Measurements from ENCODE around the gene ISOC1.

The ISOC1 gene

DNA sequence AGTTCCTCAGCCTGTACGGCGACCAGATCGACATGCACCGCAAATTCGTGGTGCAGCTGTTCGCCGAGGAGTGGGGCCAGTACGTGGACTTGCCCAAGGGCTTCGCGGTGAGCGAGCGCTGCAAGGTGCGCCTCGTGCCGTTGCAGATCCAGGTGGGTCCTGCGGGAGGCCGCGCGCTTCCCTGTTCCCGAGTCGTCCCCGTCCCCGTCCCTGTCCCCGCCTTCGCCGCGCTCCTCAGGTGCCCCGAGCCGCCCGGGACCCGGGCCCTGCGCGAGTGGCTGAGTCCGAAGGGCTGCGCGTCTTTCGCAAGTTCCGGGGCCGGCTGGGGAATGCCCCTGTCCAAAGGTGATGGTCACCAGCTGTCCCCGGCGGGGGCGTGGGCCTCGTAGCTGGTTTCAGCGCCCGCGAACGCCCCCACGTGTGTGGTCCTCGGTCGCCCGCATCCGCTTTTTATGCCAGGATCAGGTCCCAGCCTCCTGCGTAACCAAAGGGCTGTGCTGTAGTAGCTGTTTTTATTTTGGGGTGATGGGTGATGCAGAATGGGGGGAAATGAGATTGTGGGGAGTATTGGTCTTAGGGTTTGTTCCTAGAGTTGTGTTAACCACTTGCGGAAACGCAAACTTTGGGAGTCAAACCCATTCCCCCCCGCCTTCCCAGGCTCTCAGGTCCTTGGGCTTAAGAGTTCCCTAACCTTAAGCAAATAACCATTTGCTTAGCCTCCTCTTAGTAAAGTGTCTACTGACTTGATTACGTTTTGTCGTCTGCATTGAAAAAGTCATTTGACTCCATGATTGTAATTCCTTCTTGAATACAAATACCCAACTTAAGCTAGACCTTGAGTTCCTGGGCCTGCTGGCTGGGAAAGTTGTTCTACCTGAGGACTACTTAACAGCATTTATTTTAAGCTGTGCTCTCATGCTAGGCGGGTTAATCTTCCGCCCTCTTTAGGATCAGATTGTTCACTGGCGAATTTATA, 663 bp downstream of the ISOC1 start:
- DNase-seq (ENCODE audit: low read depth), result no peak

GRCh38 chr5:129096382-129096991, 1.9 kb downstream of the ISOC1 start:
- DNase-seq (ENCODE audit: low read depth), result no peak

DNA sequence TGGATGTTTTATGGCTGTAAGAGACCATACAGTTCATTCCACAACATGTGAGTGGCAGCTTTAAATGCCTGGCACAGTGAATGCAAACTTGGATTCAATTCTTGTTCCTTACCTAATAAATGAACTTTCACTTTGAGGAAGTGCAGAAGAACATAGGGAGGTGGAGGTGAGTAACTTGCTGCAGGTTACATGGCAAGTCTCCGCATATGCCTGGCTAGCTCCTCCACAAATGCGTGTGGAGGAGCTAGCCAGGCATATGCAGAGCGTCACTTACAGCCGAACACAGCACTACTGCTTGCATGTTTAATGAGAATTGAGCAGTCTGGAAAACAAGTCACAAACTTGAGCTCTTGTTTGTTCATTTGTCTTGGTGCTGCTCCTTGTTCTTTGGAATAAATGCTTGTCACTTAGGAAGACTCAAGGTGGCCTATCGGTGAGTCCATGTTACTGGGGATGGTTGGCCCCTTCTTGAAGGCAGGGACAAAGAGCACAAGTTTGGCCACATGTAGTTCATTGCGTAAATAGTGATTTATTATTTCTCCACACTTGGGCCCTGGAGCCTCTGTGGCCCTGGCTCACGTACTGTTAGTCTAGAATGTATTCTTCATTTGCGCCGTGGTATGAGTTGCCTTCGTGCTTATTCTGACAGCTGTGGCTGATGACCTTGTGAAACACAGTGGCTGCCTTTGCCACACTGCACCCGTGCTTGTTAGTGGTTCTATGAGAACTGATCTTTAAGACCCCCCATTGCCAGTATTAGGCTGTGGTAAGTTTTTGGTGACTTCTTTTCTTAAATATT, 3.1 kb downstream of the ISOC1 start:
- DNase-seq (ENCODE audit: low read depth), result no peak

DNA sequence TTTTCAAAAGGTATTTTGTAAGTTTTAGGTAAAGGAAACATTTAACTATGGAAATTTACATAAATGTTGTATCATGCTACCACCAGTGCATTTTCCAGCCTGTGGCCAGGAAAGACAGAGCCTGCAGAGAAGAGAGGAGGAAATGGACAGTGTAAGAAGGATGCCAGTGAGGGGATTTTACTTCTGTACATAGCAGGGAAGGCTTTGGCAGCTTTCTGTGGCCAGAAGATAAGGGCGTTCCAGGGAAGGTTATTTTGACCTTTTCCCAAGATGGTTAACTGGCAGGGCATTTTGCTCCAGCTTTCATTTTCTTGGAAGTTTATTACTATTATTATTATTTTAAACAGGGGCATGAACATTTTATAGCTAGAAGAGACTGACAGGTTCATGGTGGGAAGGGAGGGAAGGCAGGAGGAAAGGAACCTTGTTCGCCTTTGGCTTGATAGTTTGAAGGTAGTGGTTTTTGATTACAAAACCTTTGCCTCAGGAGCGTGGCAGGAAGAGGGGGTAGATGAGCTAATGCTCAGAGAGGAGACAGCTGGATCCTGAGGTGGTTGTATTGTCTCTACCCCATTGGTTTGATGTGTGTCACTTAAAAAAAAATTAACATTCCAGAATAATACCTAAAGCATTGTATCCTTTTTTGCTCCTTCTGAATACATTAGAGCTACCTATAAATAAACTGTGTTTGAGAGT, 4.1 kb downstream of the ISOC1 start:
- DNase-seq (ENCODE audit: low read depth), result no peak

- no peak for DNase-seq (ENCODE audit: low read depth)
Measured at GRCh38 chr5:129099184-129099569, 4.6 kb downstream of the ISOC1 start.

GRCh38 chr5:129101794-129102193, 7.2 kb downstream of the ISOC1 start:
- DNase-seq (ENCODE audit: low read depth), result no peak

DNA sequence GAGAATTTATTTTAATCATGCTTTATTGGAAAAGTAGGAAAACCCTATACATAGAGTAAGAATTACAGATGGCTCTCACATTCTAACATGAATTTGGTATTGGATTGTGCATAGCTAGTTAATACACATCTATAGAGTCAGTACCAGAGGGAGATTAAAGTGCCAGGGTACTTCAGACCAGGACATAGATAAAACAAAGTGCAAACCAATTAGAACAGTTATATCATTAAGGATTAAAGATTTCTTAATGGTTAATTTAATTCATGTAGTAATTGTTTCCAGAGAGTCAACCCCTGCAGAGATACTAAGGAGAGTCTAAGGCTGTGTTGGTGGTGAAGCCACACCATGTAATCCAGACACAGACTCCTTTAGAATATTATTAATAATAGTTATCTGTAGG, 8.8 kb downstream of the ISOC1 start:
- DNase-seq (ENCODE audit: low read depth), result no peak

DNA sequence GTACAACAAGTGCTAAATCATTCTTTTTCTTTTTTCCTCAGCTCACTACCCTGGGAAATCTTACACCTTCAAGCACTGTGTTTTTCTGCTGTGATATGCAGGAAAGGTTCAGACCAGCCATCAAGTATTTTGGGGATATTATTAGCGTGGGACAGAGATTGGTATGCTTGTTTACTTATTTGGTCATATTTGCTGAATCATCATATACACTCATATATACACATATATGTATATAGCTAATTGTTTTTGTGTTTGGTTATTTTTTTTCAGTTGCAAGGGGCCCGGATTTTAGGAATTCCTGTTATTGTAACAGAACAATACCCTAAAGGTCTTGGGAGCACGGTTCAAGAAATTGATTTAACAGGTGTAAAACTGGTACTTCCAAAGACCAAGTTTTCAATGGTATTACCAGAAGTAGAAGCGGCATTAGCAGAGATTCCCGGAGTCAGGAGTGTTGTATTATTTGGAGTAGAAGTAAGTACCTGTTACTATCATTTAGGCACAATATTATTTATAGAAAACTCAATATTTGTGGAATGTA, 10.4 kb downstream of the ISOC1 start:
- DNase-seq (ENCODE audit: low read depth), result no peak

DNA sequence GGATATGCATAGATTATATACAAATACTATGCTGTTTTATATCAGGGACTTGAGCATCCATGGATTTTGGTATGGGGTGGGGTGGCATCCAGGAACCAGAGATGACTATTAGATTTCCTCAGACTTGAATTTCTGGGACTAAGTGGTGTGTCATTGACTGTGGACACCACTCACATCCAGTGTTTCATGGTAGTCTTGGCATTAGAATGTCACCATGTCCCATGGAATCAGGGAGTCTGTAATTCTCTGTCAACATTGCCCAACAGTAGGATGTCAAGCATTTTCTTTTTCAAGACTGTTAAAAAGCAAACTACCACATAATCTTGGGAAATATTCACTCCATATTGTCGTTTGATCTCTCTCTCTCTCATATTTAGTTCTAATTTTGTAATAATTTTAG, 13.1 kb downstream of the ISOC1 start:
- DNase-seq (ENCODE audit: low read depth), result no peak

DNA sequence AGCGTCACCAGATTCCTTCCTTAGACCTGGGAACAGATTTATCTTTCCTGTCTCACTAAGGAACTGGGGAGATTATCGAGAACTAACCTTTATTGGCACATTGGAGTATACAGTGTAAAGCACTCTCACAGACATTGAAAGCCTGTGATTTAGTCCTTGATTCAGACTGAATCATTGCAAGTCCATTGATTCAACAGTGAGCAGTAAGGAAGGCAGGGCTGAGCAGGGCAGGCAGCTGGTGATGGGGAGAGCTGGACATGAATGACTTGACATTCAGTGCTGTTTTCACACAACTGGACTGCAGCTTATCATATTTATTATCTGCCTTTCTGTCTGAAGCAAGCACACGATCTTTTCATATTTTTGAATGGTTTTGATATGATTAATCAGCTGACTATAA, 16.2 kb downstream of the ISOC1 start:
- DNase-seq (ENCODE audit: low read depth), result no peak

- DNase-seq (ENCODE audit: low read depth), result no peak
Measured at GRCh38 chr5:129111351-129111750, 16.8 kb downstream of the ISOC1 start.

GRCh38 chr5:129112295-129112694, 17.7 kb downstream of the ISOC1 start:
- no peak for DNase-seq (ENCODE audit: low read depth)

GRCh38 chr5:129113867-129114266, 19.3 kb downstream of the ISOC1 start:
- no peak for DNase-seq (ENCODE audit: low read depth)

DNA sequence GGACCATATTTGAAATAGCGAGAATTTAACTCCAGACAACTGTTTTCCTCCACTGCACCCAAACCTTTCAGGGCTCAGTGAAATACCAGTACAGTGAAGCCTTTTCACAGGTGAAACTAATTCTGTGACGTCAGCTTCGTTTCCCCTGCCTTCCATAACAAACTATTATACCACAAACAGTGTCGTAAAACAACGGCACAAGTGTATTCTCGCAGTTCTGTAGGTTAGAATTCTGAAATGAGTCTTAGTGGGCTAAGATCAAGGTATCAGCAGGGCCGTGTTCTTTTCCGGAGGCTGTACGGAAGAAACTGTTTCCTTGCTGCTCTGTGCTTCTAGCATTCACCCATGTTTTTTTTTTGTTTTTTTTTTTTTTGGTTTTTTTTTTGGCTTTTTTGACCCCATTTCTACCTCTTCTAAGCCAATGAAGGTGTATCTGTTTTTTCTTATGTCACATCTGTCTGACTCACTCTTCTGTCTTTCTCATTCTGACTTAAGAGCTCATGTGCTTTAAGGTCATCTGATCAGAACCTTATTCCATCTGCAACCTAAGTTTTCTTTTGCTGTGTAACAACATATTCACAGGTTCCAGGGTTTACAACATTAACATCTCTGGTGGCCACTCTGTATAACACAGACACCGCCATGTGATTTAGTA, 20.1 kb downstream of the ISOC1 start:
- no peak for DNase-seq (ENCODE audit: low read depth)

- DNase-seq (ENCODE audit: low read depth), result no peak
Measured at GRCh38 chr5:129115680-129116079, 21.1 kb downstream of the ISOC1 start.

DNA sequence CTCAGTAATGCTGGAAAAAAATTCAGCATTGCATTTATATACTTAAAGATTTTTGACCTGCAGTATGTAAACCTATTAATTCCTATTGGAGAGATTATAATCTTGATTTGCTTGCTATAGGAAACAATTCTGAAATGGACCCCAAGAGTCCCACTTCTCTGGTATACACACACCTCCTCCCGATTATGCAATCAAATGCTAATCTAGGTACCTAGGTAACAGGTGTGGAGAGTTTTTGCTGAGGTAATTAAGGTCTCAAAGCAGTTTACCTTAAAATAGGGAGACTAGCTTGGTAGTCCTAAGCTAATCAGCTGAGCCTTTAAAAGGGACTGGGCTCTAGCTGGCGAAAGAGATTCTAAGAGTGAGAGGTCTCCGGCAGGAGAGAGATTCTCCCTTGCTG, 22.2 kb downstream of the ISOC1 start:
- DNase-seq (ENCODE audit: low read depth), result no peak

GRCh38 chr5:129118405-129118804, 23.9 kb downstream of the ISOC1 start:
- no peak for DNase-seq (ENCODE audit: low read depth)

GRCh38 chr5:129118826-129119225, 24.3 kb downstream of the ISOC1 start:
- DNase-seq (ENCODE audit: low read depth), result no peak

DNA sequence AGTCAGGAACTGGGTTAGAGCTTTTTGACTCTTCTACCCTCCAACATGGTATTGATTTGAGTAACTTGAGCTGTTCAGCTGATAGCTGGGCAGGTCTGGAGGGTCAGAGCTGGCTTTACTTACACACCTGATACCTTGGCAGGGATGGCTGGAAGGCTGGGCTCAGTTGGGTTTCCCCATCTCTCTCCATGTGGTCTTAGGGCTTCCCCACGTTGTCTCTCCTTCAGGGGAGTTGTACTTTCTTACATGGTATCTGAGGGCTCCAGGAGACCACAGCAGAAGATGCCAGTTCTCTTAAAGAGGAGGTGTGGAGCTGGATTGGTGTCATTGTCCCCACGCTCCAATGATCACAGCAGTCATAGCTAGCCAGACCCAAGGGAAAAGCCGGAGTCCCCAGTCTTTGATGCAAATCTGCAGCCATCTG, 25.6 kb downstream of the ISOC1 start:
- no peak for DNase-seq (ENCODE audit: low read depth)

- no peak for DNase-seq (ENCODE audit: low read depth)
Measured at GRCh38 chr5:129122560-129122959, 28.0 kb downstream of the ISOC1 start.

GRCh38 chr5:129124608-129125007, 30.1 kb downstream of the ISOC1 start:
- no peak for DNase-seq (ENCODE audit: low read depth)

Measured in activated T-cell treated with anti-CD3 and anti-CD28 coated beads for 1 hour (primary cell).